Measurements from ENCODE around the gene MBD5.

- TF ChIP-seq CTCF (IDR thresholded peaks at IDR 0.05; ENCODE audit: borderline replicate concordance, extremely low read depth, low read length, poor library complexity, severe bottlenecking) (no peak), EZH2 (IDR thresholded peaks at IDR 0.05; ENCODE audit: borderline replicate concordance, low read depth, low read length, severe bottlenecking) (no peak)
These were observed 14.5 kb upstream of the MBD5 start for GRCh38 chr2:148006249-148007007.
